ENCODE results near the gene CCNE1. TPM values are rescaled to one million over a fixed set of nuclear protein-coding genes. Genes with fewer than 3 reads are reported as not detected.

CCNE1 gene
- total RNA-seq, 1 donor = 4.7 TPM

GRCh38 chr19:29807870-29808405, 3.9 kb upstream of the CCNE1 start:
- Histone ChIP-seq H3K4me3 (ENCODE audit: insufficient read depth, low read length) (no peak overlapping the region), H2AFZ (ENCODE audit: low read length) (no peak overlapping the region), H4K20me1 (ENCODE audit: insufficient read depth, low read length) (no peaks in the 10 kb centered on the region), H3K4me2 (ENCODE audit: insufficient read depth, low read length) (no peak overlapping the region), H3K79me2 (ENCODE audit: insufficient read depth, low read length) (no peaks in the 10 kb centered on the region), H3K36me3 (ENCODE audit: insufficient read depth, low read length) (no peaks in the 10 kb centered on the region), H3K27me3 (ENCODE audit: insufficient read depth, low read length) (no peaks in the 10 kb centered on the region), H3K27ac (ENCODE audit: low read depth, low read length) (no peak overlapping the region), H3K4me1 (ENCODE audit: insufficient read depth, low read length) (peaks cover 4% of the 10 kb centered on the region), H3K9me3 (ENCODE audit: low read depth, low read length) (no peaks in the 10 kb centered on the region)
- no peak for DNase-seq (ENCODE audit: insufficient read length, low spot score, missing footprints)
- TF ChIP-seq CTCF (IDR thresholded peaks at IDR 0.05; ENCODE audit: extremely low read depth, low read depth, low read length) = no peak

GRCh38 chr19:29809795-29810503, 1.8 kb upstream of the CCNE1 start:
- no peaks in the 10 kb centered on the region for H3K9me3 ChIP-seq (ENCODE audit: low read depth, low read length)
- peaks cover 4% of the 10 kb centered on the region for H3K4me1 ChIP-seq (ENCODE audit: insufficient read depth, low read length)
- no peak overlapping the region for H2AFZ ChIP-seq (ENCODE audit: low read length)
- no peak overlapping the region for H3K4me3 ChIP-seq (ENCODE audit: insufficient read depth, low read length)
- H3K4me2 ChIP-seq (ENCODE audit: insufficient read depth, low read length) = no peak overlapping the region
- DNase-seq (ENCODE audit: insufficient read length, low spot score, missing footprints) = no peak
- TF ChIP-seq CTCF (IDR thresholded peaks at IDR 0.05; ENCODE audit: extremely low read depth, low read depth, low read length) = no peak
- no peaks in the 10 kb centered on the region for H3K36me3 ChIP-seq (ENCODE audit: insufficient read depth, low read length)
- no peak overlapping the region for H3K27ac ChIP-seq (ENCODE audit: low read depth, low read length)
- H4K20me1 ChIP-seq (ENCODE audit: insufficient read depth, low read length) = no peaks in the 10 kb centered on the region
- H3K79me2 ChIP-seq (ENCODE audit: insufficient read depth, low read length) = no peaks in the 10 kb centered on the region
- H3K27me3 ChIP-seq (ENCODE audit: insufficient read depth, low read length) = no peaks in the 10 kb centered on the region

- no peak overlapping the region for H3K27ac ChIP-seq (ENCODE audit: low read depth, low read length)
- H3K4me1 ChIP-seq (ENCODE audit: insufficient read depth, low read length) = peaks cover 4% of the 10 kb centered on the region
- H3K9me3 ChIP-seq (ENCODE audit: low read depth, low read length) = no peaks in the 10 kb centered on the region
- no peak for TF ChIP-seq CTCF (IDR thresholded peaks at IDR 0.05; ENCODE audit: extremely low read depth, low read depth, low read length)
- H4K20me1 ChIP-seq (ENCODE audit: insufficient read depth, low read length) = no peaks in the 10 kb centered on the region
- H3K36me3 ChIP-seq (ENCODE audit: insufficient read depth, low read length) = no peaks in the 10 kb centered on the region
- no peaks in the 10 kb centered on the region for H3K79me2 ChIP-seq (ENCODE audit: insufficient read depth, low read length)
- no peak overlapping the region for H3K4me2 ChIP-seq (ENCODE audit: insufficient read depth, low read length)
- no peak overlapping the region for H2AFZ ChIP-seq (ENCODE audit: low read length)
- no peak for DNase-seq (ENCODE audit: insufficient read length, low spot score, missing footprints)
- H3K27me3 ChIP-seq (ENCODE audit: insufficient read depth, low read length) = no peaks in the 10 kb centered on the region
- H3K4me3 ChIP-seq (ENCODE audit: insufficient read depth, low read length) = no peak overlapping the region
Observed at GRCh38 chr19:29810504-29810871, 1.3 kb upstream of the CCNE1 start.

- peak; percentile 86 for DNase-seq (ENCODE audit: insufficient read length, low spot score, missing footprints)
Observed at GRCh38 chr19:29812080-29812880, 489 bp downstream of the CCNE1 start.

More at GRCh38 chr19:29812080-29812880, 489 bp downstream of the CCNE1 start:
- H2AFZ ChIP-seq (ENCODE audit: low read length) = peak overlapping the region; percentile 74
- no peaks in the 10 kb centered on the region for H4K20me1 ChIP-seq (ENCODE audit: insufficient read depth, low read length)
- H3K4me3 ChIP-seq (ENCODE audit: insufficient read depth, low read length) = peak overlapping the region; percentile 68
- peak overlapping the region; percentile 82 for H3K4me2 ChIP-seq (ENCODE audit: insufficient read depth, low read length)
- H3K27me3 ChIP-seq (ENCODE audit: insufficient read depth, low read length) = no peaks in the 10 kb centered on the region
- no peak overlapping the region for H3K27ac ChIP-seq (ENCODE audit: low read depth, low read length)
- no peak for TF ChIP-seq CTCF (IDR thresholded peaks at IDR 0.05; ENCODE audit: extremely low read depth, low read depth, low read length)
- peaks cover 4% of the 10 kb centered on the region for H3K4me1 ChIP-seq (ENCODE audit: insufficient read depth, low read length)
- H3K79me2 ChIP-seq (ENCODE audit: insufficient read depth, low read length) = no peaks in the 10 kb centered on the region
- no peaks in the 10 kb centered on the region for H3K9me3 ChIP-seq (ENCODE audit: low read depth, low read length)
- H3K36me3 ChIP-seq (ENCODE audit: insufficient read depth, low read length) = peaks cover 4% of the 10 kb centered on the region

Measured in osteoblast (primary cell).